IMR-90 (cell line): ENCODE results near the gene SSNA1. TPM values are rescaled to one million over a fixed set of nuclear protein-coding genes. Genes with fewer than 3 reads are reported as not detected.

Experiments used
- ATAC-seq: fragments of 200-7000 bp; cut with Tn5 transposase; 2 replicates; pipeline ENCODE4 v1.9.1; 2020; ENCODE audit warnings: low read depth, mild to moderate bottlenecking, moderate library complexity
- BruUV-seq: library from RNA; stranded (reverse); fragments of 400-500 nt; replicated peaks from 2 replicates; lab custom pipeline; 2021; lab: Mats Ljungman, UMichigan
- CTCF ChIA-PET: fragments of 300-600 bp; formaldehyde crosslinking; extraction: SDS; loops from one replicate; lab custom pipeline; 2021; ENCODE audit warnings: antibody characterized with exemption; lab: Yijun Ruan, JAX
- POLR2A ChIA-PET: fragments of 300-600 bp; sonication (Branson Sonifier 250); formaldehyde crosslinking; loops from one replicate; lab custom pipeline; 2022; ENCODE audit warnings: antibody characterized with exemption; ENCODE audit not compliant: unreplicated experiment; lab: Charles Lee
- DNase-seq: peaks from one replicate; pipeline ENCODE4 v3.0.0; 2013
- H2AFZ ChIP-seq: replicated peaks from 2 replicates; pipeline ENCODE3; 2013; ENCODE audit warnings: low read length, mild to moderate bottlenecking; ENCODE audit not compliant: poor library complexity
- H2AK5ac ChIP-seq: 2 replicates; pipeline ENCODE4 v1.6.1; 2013; ENCODE audit warnings: low read depth, low read length, inconsistent platforms
- H2AK9ac ChIP-seq: replicated peaks from 2 replicates; pipeline ENCODE3; 2013; ENCODE audit warnings: mild to moderate bottlenecking, low read depth, low read length, moderate library complexity; ENCODE audit not compliant: poor library complexity
- H2BK120ac ChIP-seq: 2 replicates; pipeline ENCODE4 v1.6.1; 2013; ENCODE audit warnings: low read depth, low read length, inconsistent platforms
- H2BK15ac ChIP-seq: 3 replicates; pipeline ENCODE4 v1.6.1; 2013; ENCODE audit warnings: low read depth, low read length, inconsistent platforms
- H2BK20ac ChIP-seq: 2 replicates; pipeline ENCODE4 v1.6.1; 2013; ENCODE audit warnings: low read depth, mild to moderate bottlenecking, inconsistent platforms, low read length, moderate library complexity
- H2BK5ac ChIP-seq: 2 replicates; pipeline ENCODE4 v1.6.1; 2013; ENCODE audit warnings: mild to moderate bottlenecking, low read depth, low read length, inconsistent platforms; ENCODE audit not compliant: poor library complexity, severe bottlenecking
- H3K14ac ChIP-seq: replicated peaks from 2 replicates; pipeline ENCODE4 v1.6.1; 2013; ENCODE audit warnings: low read depth, low read length, inconsistent platforms
- H3K18ac ChIP-seq: 2 replicates; pipeline ENCODE4 v1.6.1; 2013; ENCODE audit warnings: low read depth, low read length, control low read depth
- H3K23ac ChIP-seq: 2 replicates; pipeline ENCODE4 v1.6.1; 2013; ENCODE audit warnings: low read depth, low read length, inconsistent platforms
- H3K27ac ChIP-seq: 2 replicates; pipeline ENCODE4 v1.5.1; 2013; ENCODE audit warnings: mild to moderate bottlenecking, control low read depth, low read length; ENCODE audit not compliant: insufficient read depth
- H3K27me3 ChIP-seq: 2 replicates; pipeline ENCODE4 v1.6.1; 2013; ENCODE audit warnings: low read length; ENCODE audit not compliant: control insufficient read depth, insufficient read depth
- H3K36me3 ChIP-seq: 2 replicates; pipeline ENCODE4 v1.6.1; 2013; ENCODE audit warnings: low read length, mixed read lengths; ENCODE audit not compliant: control insufficient read depth, insufficient read depth
- H3K4ac ChIP-seq: 2 replicates; pipeline ENCODE4 v1.6.1; 2013; ENCODE audit warnings: low read depth, low read length, inconsistent platforms
- H3K4me1 ChIP-seq: 2 replicates; pipeline ENCODE4 v1.6.1; 2013; ENCODE audit warnings: low read length, mixed read lengths; ENCODE audit not compliant: control insufficient read depth, insufficient read depth
- H3K4me2 ChIP-seq: 2 replicates; pipeline ENCODE4 v1.6.1; 2013; ENCODE audit warnings: low read depth, mild to moderate bottlenecking, control low read depth, low read length, moderate library complexity
- H3K4me3 ChIP-seq: 2 replicates; pipeline ENCODE4 v1.5.1; 2013; ENCODE audit warnings: low read depth, mild to moderate bottlenecking, control low read depth, low read length, moderate library complexity; ENCODE audit not compliant: insufficient read depth
- H3K56ac ChIP-seq: 2 replicates; pipeline ENCODE4 v1.6.1; 2013; ENCODE audit warnings: low read length, inconsistent platforms; ENCODE audit not compliant: insufficient read depth; ENCODE audit errors: extremely low read depth
- H3K79me1 ChIP-seq, 2 experiments: 2 replicates each; pipeline ENCODE4 v1.6.1; 2013; ENCODE audit warnings: low read length in 2 of 2, inconsistent platforms in 1 of 2, low read depth in 1 of 2
- H3K9ac ChIP-seq: 2 replicates; pipeline ENCODE4 v1.6.1; 2013; ENCODE audit warnings: low read depth, low read length, control low read depth
- H3K9me1 ChIP-seq: 2 replicates; pipeline ENCODE4 v1.6.1; 2013; ENCODE audit warnings: low read length, inconsistent platforms; ENCODE audit not compliant: insufficient read depth
- H3K9me3 ChIP-seq: 2 replicates; pipeline ENCODE4 v1.6.1; 2013; ENCODE audit warnings: low read length; ENCODE audit not compliant: control insufficient read depth, insufficient read depth
- H4K20me1 ChIP-seq: 2 replicates; pipeline ENCODE4 v1.6.1; 2013; ENCODE audit warnings: low read length, inconsistent platforms; ENCODE audit not compliant: insufficient read depth
- H4K5ac ChIP-seq: 2 replicates; pipeline ENCODE4 v1.6.1; 2013; ENCODE audit warnings: mild to moderate bottlenecking, low read depth, low read length, control low read depth
- H4K8ac ChIP-seq, 2 experiments: 2 replicates each; pipeline ENCODE4 v1.6.1; 2013; ENCODE audit warnings: low read depth in 2 of 2, low read length in 2 of 2, control low read depth in 1 of 2, inconsistent platforms in 1 of 2
- H4K91ac ChIP-seq: 2 replicates; pipeline ENCODE4 v1.6.1; 2013; ENCODE audit warnings: low read depth, low read length, inconsistent platforms; ENCODE audit not compliant: insufficient read depth
- POLR2A ChIP-seq: IDR thresholded peaks from 2 replicates; pipeline ENCODE4 v1.6.1; 2012; ENCODE audit warnings: mild to moderate bottlenecking, low read depth, low read length
- RCOR1 ChIP-seq: IDR thresholded peaks from 2 replicates; pipeline ENCODE4 v1.6.1; 2012; ENCODE audit warnings: mild to moderate bottlenecking, low read length, improper control_type of control experiment; ENCODE audit not compliant: insufficient replicate concordance
- RFX5 ChIP-seq: IDR thresholded peaks from 2 replicates; pipeline ENCODE4 v1.8.0; 2012; ENCODE audit warnings: low read depth, mild to moderate bottlenecking, low read length, moderate library complexity
- SMC3 ChIP-seq: fragments of 150-350 bp; IDR thresholded peaks from 2 replicates; pipeline ENCODE4 v1.6.1; 2016; ENCODE audit warnings: low read depth, mild to moderate bottlenecking, antibody characterized with exemption, low read length, moderate library complexity
- WGBS, 2 experiments: methylation state at CpG; one replicate each; pipeline versions ENCODE4 v1.1.5 to v1.1.7; 2013; ENCODE audit warnings: missing lambda C conversion rate in 2 of 2; ENCODE audit not compliant: insufficient read length in 1 of 2; ENCODE audit errors: extremely low coverage in 2 of 2; 5-methylcytosine and 5-hydroxymethylcytosine counted together
- dilution Hi-C: fragments of 300-500 bp; cut with HindIII; formaldehyde crosslinking; loops from one replicate; pipeline ENCODE4 v1.14.3; 2018; ENCODE audit warnings: low sequenced_read_pairs; ENCODE audit not compliant: unreplicated experiment
- in situ Hi-C: fragments of 300-500 bp; cut with MboI; formaldehyde crosslinking; loops from 3 replicates; pipeline ENCODE4 v1.14.3; 2019; ENCODE audit warnings: low sequenced_read_pairs, inconsistent platforms, mixed read lengths
- intact Hi-C: fragments of 100-400 bp; cut with micrococcal nuclease; formaldehyde crosslinking; loops from 2 replicates; pipeline ENCODE4 v1.10.0; 2022
- polyA plus RNA-seq, 3 experiments: library from polyadenylated mRNA; depleted of rRNA; stranded (reverse); fragments of >200 nt; gene quantifications; 2 replicates each; pipeline ENCODE4 v1.2.3, GENCODE V29; 2012; ENCODE audit warnings: low replicate concordance in 1 of 3
- total RNA-seq: library from RNA; depleted of rRNA; stranded (reverse); fragments of >200 nt; gene quantifications from 2 replicates; pipeline ENCODE4 v1.2.3, GENCODE V29; 2012

The SSNA1 gene
- total and polyA plus RNA-seq, 2 of the 4 experiments (the other 2 are of a cell fraction): 55.7 to 86.7 TPM

DNA sequence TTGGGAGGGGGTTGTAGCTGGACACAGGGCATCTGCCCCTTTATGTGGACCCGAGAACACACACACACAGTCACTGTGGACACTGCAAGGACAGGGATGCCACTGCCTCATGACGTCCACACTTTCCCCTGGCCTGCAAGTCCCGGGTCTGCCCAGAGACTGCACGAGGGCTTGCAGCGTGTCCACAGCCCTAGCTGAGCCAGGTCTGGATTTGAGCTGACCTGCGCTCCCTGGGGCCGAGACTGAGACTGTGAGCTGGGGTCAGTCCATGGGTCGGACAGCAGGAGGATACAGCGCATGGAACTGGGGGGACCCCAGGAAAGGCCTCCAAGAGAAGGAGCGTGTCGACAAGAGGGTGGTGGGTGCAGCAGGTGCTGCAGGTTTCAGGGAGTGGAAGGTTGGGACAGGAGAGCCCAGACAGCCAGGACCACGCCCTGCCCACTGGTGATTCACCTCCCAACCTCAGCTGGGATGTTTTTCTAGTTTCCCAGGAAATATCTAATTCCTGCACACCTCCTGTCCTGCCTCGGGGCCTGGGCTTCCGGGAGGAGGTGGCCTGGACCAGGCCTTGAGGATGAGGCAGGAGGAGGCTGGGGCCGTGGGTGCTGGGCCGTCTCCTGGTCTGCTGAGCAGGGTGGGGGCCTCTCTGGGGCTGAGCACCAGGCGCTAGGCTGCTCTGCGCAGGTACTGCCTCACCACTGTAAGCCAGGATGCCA is 38.0 kb downstream of the SSNA1 start:
- BruUV-seq: no TSS peak
- WGBS, 2 experiments: 65% methylated on average over 6 of the region's 18 CpGs; no CpG with 5 or more reads in 1 of the 2 experiments
- intact Hi-C loops: loop anchor here (1.0 to 2.0 kb wide), 2 partner anchors 108 to 180 kb away; partner anchors contain the start of gene NPDC1

More for the DNA sequence above, 38.0 kb downstream of the SSNA1 start:
- no peak overlapping the region for H3K4me2 ChIP-seq
- H2BK5ac ChIP-seq: no peak overlapping the region
- no peaks in the 10 kb centered on the region for H3K9me3 ChIP-seq
- no peak for DNase-seq
- H3K23ac ChIP-seq: no peak overlapping the region
- no peaks in the 10 kb centered on the region for H3K79me1 ChIP-seq
- no peak overlapping the region for H3K4ac ChIP-seq
- dilution Hi-C loops: no loop called here
- no peak overlapping the region for H2AK5ac ChIP-seq
- H3K9ac ChIP-seq: no peak overlapping the region
- H3K56ac ChIP-seq: no peak overlapping the region
- H4K91ac ChIP-seq: no peak overlapping the region
- no peak overlapping the region for H3K27ac ChIP-seq
- no peaks in the 10 kb centered on the region; the same call in 1 of the 2 replicates for H3K27me3 ChIP-seq
- H4K5ac ChIP-seq: no peak overlapping the region
- H3K4me1 ChIP-seq: peaks cover 12% of the 10 kb centered on the region
- peak overlapping the region; percentile 31 for H2AK9ac ChIP-seq
- peak overlapping the region; percentile 61 for H2AFZ ChIP-seq
- H3K4me3 ChIP-seq: no peak overlapping the region
- ChIA-PET POLR2A (no interaction called here), CTCF (interaction anchor here (1.1 to 1.2 kb wide), 2 partner anchors 10 to 32 kb away, joined by 3 to 6 read pairs; no protein-coding TSS in a partner anchor)
- ATAC-seq: no peak
- H3K14ac ChIP-seq: no peak overlapping the region
- H4K8ac ChIP-seq: no peak overlapping the region
- H3K18ac ChIP-seq: no peak overlapping the region
- H3K36me3 ChIP-seq: no peaks in the 10 kb centered on the region
- no peaks in the 10 kb centered on the region for H4K20me1 ChIP-seq
- TF ChIP-seq RCOR1 (no peak), RFX5 (no peak), POLR2A (no peak), SMC3 (no peak)
- in situ Hi-C loops: loop anchor here (5.0 kb wide), 1 partner anchor 104 kb away; no protein-coding TSS in a partner anchor
- no peaks in the 10 kb centered on the region for H3K9me1 ChIP-seq
- no peak overlapping the region for H2BK20ac ChIP-seq
- no peak overlapping the region for H2BK15ac ChIP-seq
- H2BK120ac ChIP-seq: no peak overlapping the region
